Ovary (tissue), 9 donors: Measurements from ENCODE around the gene FMNL2. TPM values are rescaled to one million over a fixed set of nuclear protein-coding genes. Genes with fewer than 3 reads are reported as not detected.
A peak's percentile ranks its signal among the peaks of the same experiment; 100 is the strongest.

Experiments
- DNase-seq, 5 donors: peaks; one replicate each; pipeline ENCODE4 v3.0.0-alpha.2; 2019 to 2020
- H3K27ac ChIP-seq, 2 donors: fragments of 200-600 bp; one replicate each; pipeline versions ENCODE4 v1.5.1 to v1.8.0; 2019 to 2022
- H3K27me3 ChIP-seq: fragments of 200-600 bp; one replicate; pipeline ENCODE4 v1.8.0; 2022
- H3K36me3 ChIP-seq: fragments of 200-600 bp; sonication (generic); one replicate; pipeline ENCODE4 v1.5.1; 2019
- H3K4me1 ChIP-seq: one replicate; pipeline ENCODE4 v1.8.1; 2013; ENCODE audit warnings: mild to moderate bottlenecking, moderate library complexity; ENCODE audit not compliant: insufficient read depth
- H3K4me3 ChIP-seq: fragments of 200-600 bp; sonication (generic); one replicate; pipeline ENCODE4 v1.5.1; 2017
- H3K9me3 ChIP-seq, 2 donors: fragments of 200-600 bp in 1 of 2; sonication (generic) in 1 of 2; one replicate each; pipeline versions ENCODE4 v1.5.1 to v1.8.1; 2013 to 2019; ENCODE audit warnings: mild to moderate bottlenecking in 1 of 2, moderate library complexity in 1 of 2
- CTCF ChIP-seq, 3 donors: fragments of 450-650 bp in 2 of 3; fragments of 200-600 bp in 1 of 3; IDR thresholded peaks; one replicate each; pipeline versions ENCODE4 v1.5.1 to v1.8.0; 2016 to 2022; ENCODE audit warnings: antibody characterized with exemption in 3 of 3, mild to moderate bottlenecking in 1 of 3
- EP300 ChIP-seq: sonication (generic); formaldehyde crosslinking; IDR thresholded peaks from one replicate; pipeline ENCODE4 v1.6.1; 2017; ENCODE audit warnings: antibody characterized with exemption
- POLR2A ChIP-seq: fragments of 450-650 bp; IDR thresholded peaks from one replicate; pipeline ENCODE4 v1.6.1; 2017; ENCODE audit warnings: antibody characterized with exemption, mild to moderate bottlenecking, moderate library complexity
- WGBS, 3 donors: extraction: QIAGEN DNeasy Blood & Tissue Kit in 1 of 3; methylation state at CpG; one replicate each; pipeline versions ENCODE4 v1.1.5 to v1.1.7; 2013 to 2017; 5-methylcytosine and 5-hydroxymethylcytosine counted together
- intact Hi-C, 4 donors: fragments of 100-400 bp; cut with DNase I; formaldehyde crosslinking; loops; one replicate each; pipeline versions ENCODE4 v1.11.0 to v1.15.1; 2022 to 2023
- polyA plus RNA-seq, 2 donors: library from polyadenylated mRNA; stranded (reverse); fragments of 200-250 nt in 1 of 2; fragments of 350-450 nt in 1 of 2; fragmentation: Illumina TruSeq in 1 of 2; extraction: RNeasy Lipid Tissue Mini Kit (QIAGEN cat#74804) in 1 of 2; gene quantifications; one replicate each; pipeline ENCODE4 v1.2.3, GENCODE V29; 2013 to 2014
- total RNA-seq, 7 donors: library from RNA; depleted of rRNA in 2 of 7; stranded (reverse); fragments of >200 nt in 2 of 7; fragmentation: NEBNext Ultra II Directional in 3 of 7; extraction: Animal tissue kit (Norgen Biotek cat#: 25700) in 3 of 7; gene quantifications; one replicate each; pipeline versions ENCODE4 v1.1.0 to v1.2.4, GENCODE V29; 2016 to 2023
- donor health status: DM: no; HTN: no; CAD: no; lungs with moderate emphysema.
- donor health status: DM: no; HTN: no; CAD: no.
- donor health status: Bipolar disorder and iron deficiency.
- donor health status: DM: yes; HTN: yes; CAD: no.
- donor health status: DM: no; HTN: no; CAD: no.
- donor health status: DM: yes; HTN: yes; CAD: no.

The FMNL2 gene
- total and polyA plus RNA-seq, 9 donors: 30.3 to 89.1 (median 51.3) TPM

GRCh38 chr2:152421521-152422370 lies 86.8 kb downstream of the FMNL2 start:
- no peaks in the 10 kb centered on the region for H3K27me3 ChIP-seq
- WGBS, 3 donors: 49 to 53% (median 49%) methylated on average over 8 of the region's 8 CpGs
- intact Hi-C loops: no loop called here
- H3K9me3 ChIP-seq: no peaks in the 10 kb centered on the region
- H3K4me1 ChIP-seq: no peaks in the 10 kb centered on the region
- peak in 2 of 5 donors; percentile 33 to 63 for DNase-seq
- H3K27ac ChIP-seq: peak overlapping the region in 1 of 2 donors; percentile 8
- TF ChIP-seq EP300: no peak
- TF ChIP-seq POLR2A: no peak
- no peak for TF ChIP-seq CTCF (IDR thresholded peaks at IDR 0.05)
- H3K4me3 ChIP-seq: no peak overlapping the region
- no peaks in the 10 kb centered on the region for H3K36me3 ChIP-seq

GRCh38 chr2:152423684-152424083 lies 88.7 kb downstream of the FMNL2 start:
- no peak overlapping the region for H3K27ac ChIP-seq
- no peaks in the 10 kb centered on the region for H3K36me3 ChIP-seq
- intact Hi-C loops: no loop called here
- no peak for TF ChIP-seq POLR2A
- TF ChIP-seq CTCF (IDR thresholded peaks at IDR 0.05): no peak
- no peak for TF ChIP-seq EP300
- H3K9me3 ChIP-seq: no peaks in the 10 kb centered on the region
- H3K4me3 ChIP-seq: no peak overlapping the region
- no peaks in the 10 kb centered on the region for H3K4me1 ChIP-seq
- no peak for DNase-seq
- H3K27me3 ChIP-seq: no peaks in the 10 kb centered on the region

- Histone ChIP-seq H3K4me1 (no peaks in the 10 kb centered on the region), H3K36me3 (no peaks in the 10 kb centered on the region), H3K27ac (no peak overlapping the region), H3K9me3 (no peaks in the 10 kb centered on the region), H3K4me3 (no peak overlapping the region), H3K27me3 (no peaks in the 10 kb centered on the region)
- WGBS, 3 donors: 65 to 70% (median 70%) methylated on average over 8 of the region's 8 CpGs
- DNase-seq: no peak
- TF ChIP-seq POLR2A (no peak), CTCF (IDR thresholded peaks at IDR 0.05) (no peak), EP300 (no peak)
- intact Hi-C loops: no loop called here
Observed at GRCh38 chr2:152425765-152426727, 91.1 kb downstream of the FMNL2 start.

- H3K27me3 ChIP-seq: no peaks in the 10 kb centered on the region
- H3K36me3 ChIP-seq: no peaks in the 10 kb centered on the region
- H3K4me1 ChIP-seq: no peaks in the 10 kb centered on the region
- no peak overlapping the region for H3K27ac ChIP-seq
- TF ChIP-seq EP300 (no peak), POLR2A (no peak), CTCF (IDR thresholded peaks at IDR 0.05) (no peak)
- H3K4me3 ChIP-seq: no peak overlapping the region
- H3K9me3 ChIP-seq: no peaks in the 10 kb centered on the region
- no peak for DNase-seq
- intact Hi-C loops: no loop called here
- 50 to 66% (median 52%) methylated on average over 4 of the region's 4 CpGs for WGBS, 3 donors
Observed at GRCh38 chr2:152426801-152427200, 91.8 kb downstream of the FMNL2 start.
